ENCODE data around the gene FNDC3A. TPM values are rescaled to one million over a fixed set of nuclear protein-coding genes. Genes with fewer than 3 reads are reported as not detected.
A peak's percentile ranks its signal among the peaks of the same experiment; 100 is the strongest.

FNDC3A gene
- polyA plus RNA-seq, 3 donors, result 66.6 to 81.9 (median 80.6) TPM

GRCh38 chr13:49247643-49248621, 272.2 kb downstream of the FNDC3A start, which contains the start of gene CDADC1:
TSS of gene CDADC1 (plus strand) at chr13:49247925. CDS start at chr13:49248038, 113 bp downstream.
- peak; percentile 97 for DNase-seq

- no peak for DNase-seq
These were observed 272.9 kb downstream of the FNDC3A start for GRCh38 chr13:49248622-49249002.

GRCh38 chr13:49251326-49251725, 275.6 kb downstream of the FNDC3A start:
- DNase-seq, result no peak

GRCh38 chr13:49253310-49253709, 277.6 kb downstream of the FNDC3A start:
- DNase-seq, result no peak

- DNase-seq, result no peak
These were observed 278.3 kb downstream of the FNDC3A start for GRCh38 chr13:49254007-49254406.

- DNase-seq, result no peak
These were observed 281.1 kb downstream of the FNDC3A start for GRCh38 chr13:49256841-49257240.

GRCh38 chr13:49258089-49258796, 282.5 kb downstream of the FNDC3A start:
- no peak for DNase-seq

Other genes with a start within 250 kb of the FNDC3A start
- gene MLNR, start 244.4 kb downstream of the FNDC3A start, polyA plus RNA-seq (ENCODE audit: insufficient read length in 3 of 3), result under 1 TPM in 2 of 3 donors, not detected in 1; 0.27 to 0.30 TPM

Data from renal pelvis (tissue), 4 donors.